Activated gamma-delta T cell treated with anti-CD3 and anti-CD28 coated beads, Interleukin-2, amount 50 U/mL, for 16 hours (primary cell): Measurements from ENCODE around the gene EXD3.

Experiments used
- DNase-seq: peaks from one replicate; pipeline ENCODE4 v3.0.0-alpha.2; 2020; ENCODE audit warnings: low read depth

Gene EXD3

DNA sequence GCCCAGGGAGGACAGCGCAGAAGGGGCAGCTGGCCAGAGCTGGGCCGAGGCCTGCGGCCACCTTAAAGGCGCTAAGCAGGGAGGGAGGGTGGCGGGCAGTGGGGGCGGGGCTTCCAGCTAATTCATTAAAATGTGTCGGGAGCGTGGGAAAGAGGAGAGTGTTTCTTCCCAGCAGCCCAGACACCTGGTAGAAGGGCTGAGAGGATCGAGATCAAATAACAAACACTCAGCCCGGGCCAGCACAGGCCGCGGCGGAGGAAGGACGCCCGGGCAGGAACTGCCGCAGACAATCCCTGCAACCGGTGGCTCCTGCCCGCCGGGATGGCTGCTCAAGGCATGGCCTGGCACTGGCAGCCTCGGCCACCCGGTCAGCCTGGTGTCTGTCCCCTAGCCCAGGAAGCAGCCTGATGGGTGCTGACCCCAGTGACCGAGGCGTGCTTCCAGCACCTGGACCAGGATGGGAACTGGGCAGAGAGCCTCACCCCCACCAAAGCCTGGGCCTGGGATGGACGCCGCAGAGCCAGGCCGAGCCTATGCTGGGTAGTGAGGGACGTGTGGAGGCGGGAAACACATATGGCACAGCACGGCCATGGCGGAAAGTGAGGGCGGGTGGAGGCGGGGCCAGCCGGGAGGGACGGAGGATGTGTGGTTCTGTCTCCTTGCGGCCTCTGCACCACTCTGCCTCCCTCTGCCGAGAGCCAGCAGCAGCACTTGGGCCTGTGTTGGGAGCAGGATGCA, 117.7 kb downstream of the EXD3 start:
- DNase-seq: peak; percentile 53

DNA sequence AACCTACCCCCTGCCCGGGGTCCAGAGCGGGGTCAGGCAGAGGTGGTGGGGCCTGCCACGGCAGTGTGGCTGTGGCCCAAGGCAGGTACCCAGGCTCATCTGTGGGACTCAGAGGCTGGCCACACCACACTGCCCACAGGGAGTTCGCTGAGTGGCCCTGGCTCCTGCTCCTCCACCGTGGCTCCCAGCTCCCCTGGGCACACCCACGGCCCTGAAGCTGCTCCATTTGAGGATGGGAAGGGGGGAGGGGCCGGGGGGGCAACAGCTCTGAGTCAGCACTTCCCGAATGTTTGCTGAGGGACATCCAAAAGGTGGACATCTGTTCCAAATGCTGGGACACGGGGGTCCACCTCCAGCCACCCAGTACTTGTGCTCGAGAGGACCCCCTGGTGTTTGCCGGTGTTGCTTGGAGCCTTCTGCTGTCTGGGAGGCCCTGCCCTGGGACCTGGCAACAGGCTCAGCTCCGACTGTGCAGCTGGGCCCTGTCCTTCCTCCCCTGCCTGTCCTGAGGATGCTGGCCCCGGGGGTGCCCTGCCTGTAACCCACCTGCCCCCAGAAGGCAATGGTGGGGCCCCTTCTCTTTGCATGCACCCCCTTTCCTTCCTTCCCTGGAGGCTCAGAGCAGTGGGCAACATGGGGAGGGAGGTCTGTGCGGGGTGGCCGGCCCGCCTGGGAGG, 118.4 kb downstream of the EXD3 start:
- DNase-seq: no peak

DNA sequence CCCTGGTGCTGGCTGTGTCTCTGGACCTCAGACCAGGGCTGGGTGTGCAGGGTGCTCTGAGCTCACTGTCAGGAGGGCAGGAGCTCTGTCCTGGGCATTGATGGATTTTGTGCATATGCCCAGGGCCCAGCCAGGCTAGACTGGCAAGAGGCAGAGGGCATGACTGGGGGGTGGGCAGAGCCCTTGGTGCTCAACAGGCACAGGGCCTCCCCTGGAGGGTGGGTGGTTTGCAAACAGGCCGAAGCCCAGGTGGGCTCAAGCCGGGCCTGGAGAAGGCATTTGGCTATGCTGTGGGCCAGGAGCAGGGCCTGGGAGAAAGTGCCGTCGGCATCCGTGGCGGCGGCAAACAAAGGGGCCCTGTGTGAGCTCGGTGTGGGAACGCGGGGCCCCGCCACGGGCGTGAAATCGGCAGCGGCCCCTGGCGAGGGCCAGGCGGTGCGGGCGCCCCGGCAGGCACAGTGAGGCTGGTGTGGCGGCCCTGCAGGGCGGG, 119.0 kb downstream of the EXD3 start:
- no peak for DNase-seq

DNA sequence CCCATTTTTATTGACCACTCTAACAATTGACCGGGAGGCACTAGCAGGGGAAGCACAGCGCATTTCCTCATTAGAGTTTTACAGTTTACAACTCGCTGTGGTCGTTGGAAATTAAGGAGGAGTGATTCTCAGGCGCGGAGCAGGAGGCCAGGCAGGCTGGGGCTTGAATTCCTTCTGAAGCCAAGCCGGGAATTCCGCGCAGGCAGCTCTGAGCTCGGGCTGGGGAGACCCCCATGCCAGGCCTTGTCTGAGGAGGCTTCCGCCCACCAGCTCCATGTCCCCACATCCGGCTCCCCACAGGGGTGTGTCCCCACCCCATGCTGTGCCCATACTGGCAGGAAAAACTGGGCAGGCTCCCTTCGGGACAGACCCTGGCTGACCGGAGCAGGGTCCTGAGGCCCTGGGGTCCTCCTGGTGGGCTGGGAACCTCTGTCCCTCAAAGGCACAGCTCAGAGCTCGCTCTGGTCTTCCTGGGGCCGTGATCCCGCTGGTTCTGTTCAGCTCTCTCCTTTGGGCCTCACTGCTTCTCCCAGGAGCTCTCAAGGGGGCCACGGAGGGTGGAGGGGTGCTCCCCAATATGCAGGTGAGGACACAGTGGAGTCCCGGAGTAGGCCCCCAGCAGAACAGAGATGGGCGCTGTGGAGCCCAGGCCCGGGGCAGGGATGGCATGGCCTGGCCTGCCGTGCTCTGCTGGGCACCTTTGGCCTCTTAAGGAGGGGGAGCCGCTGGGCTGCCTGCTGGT, 119.6 kb downstream of the EXD3 start:
- no peak for DNase-seq

DNA sequence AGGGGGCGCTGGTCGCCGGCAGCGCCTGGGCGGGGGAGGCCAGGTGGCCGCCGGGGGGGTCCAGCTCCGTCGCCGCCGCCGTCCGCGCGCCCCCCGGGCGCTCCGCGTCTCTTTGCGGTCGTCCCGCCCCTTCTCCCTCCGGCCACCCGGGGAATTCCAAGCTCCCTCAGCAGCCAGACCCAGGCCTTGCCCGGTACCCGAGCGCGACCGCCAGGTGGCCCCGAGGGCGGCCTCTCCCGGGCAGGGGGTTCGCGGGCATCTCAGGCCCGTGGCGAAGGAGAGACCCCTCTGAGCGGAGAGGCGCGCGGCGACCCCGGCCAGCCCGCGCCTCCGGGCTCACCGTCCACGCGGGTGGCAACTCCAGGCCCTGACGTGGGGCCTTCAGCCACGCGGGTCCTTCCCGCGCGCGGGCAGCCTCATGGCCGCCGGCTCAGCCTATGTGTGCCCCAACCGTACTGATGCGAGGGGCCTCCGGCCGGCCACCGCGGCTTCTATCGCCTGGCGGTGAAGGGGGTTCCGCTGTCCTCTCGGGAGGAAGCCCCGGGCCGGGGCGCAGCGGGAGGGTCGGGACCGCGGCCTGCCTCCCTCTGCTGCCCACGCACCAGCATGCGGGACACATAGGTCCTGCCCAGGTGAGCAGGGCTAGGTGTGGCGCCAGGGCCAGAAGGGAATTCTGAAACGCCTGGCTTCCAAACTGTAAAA, 120.4 kb downstream of the EXD3 start:
- no peak for DNase-seq

DNA sequence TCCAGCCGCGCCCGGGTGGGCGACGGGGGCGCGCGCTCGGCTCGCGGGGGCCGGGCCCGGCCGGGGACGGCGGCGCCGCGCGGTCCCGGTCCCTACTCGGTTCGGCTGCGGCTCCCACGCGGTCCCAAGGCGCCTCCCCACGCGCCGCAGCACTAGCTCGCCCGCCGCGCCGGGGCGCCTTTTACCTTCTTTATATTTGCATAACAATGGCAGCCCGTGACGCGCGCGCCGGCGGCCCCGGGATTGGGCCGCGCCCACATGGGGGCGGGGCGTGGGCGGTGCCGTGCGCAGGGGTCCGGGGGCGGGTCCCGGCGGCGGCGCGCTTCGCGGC, 120.9 kb downstream of the EXD3 start, which contains the start of gene NRARP:
NRARP (minus strand) TSS at position 154 of the 331 bp plus-strand sequence. CDS start 343 bp downstream, outside the sequence.
- peak; percentile 86 for DNase-seq

DNA sequence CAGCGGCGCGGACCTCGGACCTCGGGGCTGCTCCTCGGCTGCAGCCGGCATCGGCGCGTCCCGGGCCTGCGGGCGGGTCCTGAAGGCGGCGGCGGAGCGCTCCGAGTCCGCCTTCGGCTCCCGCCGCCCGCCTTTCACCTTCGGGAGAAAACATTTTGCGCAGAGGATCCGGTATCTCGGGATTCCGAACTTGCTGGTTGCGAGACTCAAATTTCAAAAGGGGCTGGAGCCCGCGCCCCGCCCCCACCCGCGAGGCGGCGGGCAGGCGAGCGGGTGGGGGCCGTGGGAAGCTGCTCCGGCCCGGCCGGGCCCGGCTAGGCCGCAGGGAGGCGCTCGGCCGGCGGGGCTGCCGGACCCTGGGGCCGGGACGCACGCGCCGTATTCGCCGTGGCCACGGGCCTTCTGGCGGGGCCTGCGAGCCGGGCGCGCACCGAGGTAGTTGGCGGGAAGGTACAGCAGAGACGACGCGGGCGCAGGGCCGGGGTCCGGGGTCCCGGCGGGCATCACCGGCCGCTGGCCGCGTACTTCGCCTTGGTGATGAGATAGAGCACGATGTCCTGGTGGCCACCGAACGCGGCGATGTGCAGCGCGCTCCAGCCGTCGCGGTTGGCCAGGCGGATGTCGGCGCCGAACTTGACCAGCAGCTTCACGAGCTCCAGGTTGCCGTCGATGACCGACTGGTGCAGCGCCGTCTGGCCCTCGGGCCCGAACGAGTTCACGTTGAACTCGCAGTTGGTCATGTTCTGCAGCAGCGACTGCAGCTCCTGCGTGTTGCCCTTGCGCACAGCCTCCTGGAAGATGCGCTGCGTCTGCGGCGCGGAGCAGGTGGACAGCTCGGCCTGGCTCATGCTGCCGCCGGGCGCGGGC, 121.6 kb downstream of the EXD3 start:
- DNase-seq: no peak

DNA sequence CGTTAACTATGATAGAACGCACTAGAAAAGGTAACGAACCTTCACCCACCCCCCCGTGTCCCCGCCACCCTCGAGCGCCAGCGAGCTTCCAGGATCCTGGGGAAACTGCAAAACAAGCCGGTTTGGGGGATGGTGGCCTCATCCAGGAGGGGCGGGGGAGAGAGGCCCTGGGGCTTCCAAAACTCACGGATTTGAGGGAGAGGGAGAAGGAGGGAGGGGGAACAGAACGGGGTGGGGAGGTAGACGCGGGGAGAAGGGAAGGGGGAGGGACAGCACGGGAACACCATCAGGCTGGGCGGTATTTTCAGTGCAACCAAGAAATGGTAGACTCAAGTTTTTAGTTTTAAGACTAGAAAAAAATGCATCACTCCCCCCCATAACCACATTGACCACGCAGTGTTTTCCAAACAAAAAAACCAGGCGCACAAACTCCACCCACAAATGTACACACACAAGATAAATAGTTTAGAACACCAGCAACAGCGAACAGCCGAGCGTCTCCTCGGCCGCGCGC, 122.3 kb downstream of the EXD3 start:
- DNase-seq: no peak

DNA sequence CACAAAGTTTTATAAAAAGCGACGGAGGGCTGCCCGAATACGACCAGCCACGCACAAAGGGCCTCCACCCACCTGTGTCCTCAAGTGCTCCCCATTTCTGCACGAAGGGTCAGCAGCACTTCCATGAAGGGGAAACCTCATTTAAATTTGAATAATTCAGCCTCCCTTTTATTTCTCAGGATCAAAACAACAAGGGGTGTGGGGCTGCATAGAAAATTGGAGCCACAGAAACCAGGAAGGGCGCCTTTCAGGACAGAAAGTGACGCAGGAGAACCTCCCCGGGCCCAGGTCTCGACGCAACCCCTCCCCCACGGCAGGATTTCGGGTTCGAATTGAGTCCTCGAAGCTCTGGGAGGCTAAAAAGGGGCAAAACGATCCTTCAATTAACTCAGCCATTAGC, 123.0 kb downstream of the EXD3 start:
- no peak for DNase-seq

DNA sequence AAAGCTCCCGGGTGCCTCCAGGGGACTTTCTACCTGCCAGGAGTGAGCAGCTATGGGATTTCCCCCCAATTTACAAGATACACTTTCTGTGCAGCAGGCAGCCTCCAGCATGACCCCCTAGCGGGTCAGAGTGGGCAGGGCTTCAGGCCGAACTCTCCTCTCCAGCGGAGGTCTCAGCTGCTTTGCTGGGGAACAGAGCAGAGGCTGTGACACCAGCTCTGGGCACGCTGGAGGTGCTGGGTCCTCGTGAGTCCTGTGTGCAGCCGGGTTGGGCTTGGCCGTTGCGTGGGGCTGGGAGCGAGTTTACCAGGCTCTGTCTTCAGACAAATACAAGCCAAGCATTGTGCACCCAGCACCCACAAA, 123.8 kb downstream of the EXD3 start:
- DNase-seq: no peak

DNA sequence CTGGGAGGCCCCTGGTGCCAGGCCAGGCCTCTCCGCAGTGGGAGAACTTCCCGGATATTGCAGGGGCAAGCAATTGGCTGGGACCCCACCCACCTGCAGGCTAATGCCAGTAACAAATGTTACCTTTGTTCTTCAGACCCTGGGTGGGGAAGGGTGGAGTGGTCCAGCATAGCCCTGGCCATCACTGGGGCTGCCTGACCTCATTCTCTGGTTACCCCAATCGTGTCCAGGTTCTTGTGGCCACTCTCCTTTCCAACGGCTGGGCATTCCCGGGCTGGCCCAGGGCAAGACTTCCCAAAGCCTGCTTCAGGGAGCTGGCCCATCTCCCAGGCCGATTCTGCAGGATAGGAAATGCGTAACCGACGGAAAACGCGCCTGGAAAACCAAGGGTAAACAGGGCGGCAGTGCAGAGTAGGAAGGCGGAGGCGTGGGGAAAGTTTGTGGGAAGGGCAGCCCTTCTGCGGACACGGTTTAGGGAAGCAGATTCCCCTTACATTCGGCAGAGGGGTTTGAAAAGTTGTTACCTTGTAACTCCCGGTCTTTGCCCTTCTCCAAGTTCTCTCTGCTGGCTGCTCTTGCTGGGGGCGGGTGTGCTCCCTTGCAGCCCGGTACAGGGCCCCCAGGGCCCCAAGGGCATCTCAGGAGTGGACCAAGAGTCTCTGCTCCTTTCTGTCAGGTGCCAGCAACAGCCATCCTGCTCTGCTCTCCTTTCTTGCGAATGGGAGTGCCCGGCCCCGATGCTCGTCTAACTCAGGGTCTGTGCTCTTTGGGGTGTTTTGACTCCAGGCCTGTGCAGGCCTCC, 124.4 kb downstream of the EXD3 start:
- no peak for DNase-seq

DNA sequence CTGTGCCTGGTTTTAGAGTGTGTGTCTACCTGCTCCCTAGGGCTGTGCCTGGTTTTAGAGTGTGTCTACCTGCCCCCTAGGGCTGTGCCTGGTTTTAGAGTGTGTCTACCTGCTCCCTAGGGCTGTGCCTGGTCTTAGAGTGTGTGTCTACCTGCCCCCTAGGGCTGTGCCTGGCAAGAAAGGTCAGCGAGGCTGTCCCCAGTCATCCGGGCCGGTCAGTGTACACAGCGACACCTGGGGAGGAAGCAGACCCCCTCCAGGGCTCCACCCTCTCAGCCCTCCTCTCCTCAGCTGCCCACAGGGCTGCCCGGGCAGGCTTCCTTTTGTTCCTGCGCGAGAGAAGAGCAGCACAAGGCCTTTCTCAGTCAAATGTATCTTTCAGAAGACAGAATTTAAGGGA, 125.0 kb downstream of the EXD3 start:
- DNase-seq: no peak

DNA sequence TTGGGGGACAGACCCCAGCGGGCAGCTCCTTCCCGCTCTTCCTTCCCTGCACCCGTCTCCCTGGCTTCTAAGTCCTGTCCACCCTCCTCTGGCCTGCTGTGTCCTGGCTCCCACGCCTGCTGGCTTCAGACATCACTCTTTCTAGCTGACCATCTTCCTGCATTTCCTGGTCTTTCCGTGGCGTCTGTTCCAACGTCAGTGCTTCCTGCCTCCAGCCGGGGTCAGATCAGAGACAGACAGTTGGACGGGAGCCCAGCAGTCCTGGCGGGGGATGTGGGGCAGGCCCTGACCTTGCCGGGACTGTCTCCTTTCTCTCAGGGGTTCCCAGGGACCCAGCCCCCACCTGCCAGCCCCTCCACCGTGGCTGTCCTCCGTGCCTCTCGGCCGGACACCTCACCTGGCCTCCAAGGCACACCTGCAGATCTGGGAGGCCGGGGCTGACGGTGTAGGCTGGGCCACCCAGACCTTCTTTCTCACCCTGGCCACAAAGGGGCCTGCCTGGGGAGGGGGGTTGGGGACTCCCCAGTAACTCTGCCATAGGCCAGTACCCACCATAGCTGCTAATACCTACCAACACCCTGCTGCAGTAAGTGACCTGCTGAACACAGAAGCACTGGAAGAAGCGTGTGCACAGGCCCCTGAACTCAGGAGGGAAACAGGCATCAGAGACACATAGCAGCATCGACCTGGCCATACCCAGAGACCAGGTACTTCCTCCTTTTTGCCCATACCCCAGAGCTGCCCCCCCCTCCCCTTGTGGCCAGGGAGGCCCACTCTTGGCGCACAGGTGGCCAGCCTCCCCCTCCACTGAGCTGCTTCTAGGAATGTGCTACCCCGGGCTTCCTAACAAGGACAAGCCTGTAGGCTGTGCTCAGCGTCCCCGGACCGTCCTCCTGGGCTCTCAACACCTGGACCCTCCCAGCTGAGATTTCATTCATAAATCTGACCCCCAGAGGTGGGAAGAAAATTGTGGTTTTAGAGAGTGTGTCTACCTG, 126.0 kb downstream of the EXD3 start:
- DNase-seq: no peak

DNA sequence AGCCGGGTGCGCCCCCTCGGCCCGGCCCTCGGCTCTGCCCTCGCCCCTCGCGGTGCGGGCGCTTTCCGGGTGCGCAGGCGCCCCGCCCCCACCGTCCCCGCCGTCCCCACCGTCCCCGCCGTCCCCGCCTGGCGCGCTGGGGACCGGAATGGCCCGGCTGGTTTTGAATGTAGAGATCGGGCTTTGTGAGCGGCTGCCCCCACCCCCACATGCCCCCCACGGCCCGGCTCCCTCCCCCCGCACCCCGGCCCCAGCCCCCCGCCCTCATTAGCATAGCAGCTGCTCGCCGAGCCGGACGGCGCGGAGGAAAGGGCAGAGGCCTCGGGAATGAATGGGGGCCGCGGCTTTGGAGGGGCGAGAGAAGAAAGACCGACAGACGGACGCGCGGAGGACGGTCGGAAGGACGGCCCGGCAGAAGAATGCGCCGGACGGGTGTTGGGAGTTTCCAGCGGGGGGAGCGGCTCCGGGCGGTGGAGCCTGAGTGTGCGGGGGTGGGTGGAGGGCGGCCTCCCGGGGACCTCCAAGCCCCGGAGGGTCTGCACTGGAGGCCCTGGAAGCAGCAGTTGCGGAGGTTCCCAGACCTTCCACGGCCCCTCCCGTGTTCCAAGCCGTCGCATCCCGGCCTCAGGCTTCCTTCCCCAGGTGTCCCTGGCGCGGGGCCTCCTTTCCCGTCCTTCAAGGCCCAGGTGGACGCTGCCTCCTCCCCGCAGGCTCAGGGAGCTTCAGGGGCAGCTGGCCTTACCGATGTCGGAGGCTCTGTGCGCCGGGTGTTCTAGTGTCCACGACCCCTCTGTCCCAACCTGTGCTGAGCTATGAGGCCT, 126.9 kb downstream of the EXD3 start:
- DNase-seq: no peak

DNA sequence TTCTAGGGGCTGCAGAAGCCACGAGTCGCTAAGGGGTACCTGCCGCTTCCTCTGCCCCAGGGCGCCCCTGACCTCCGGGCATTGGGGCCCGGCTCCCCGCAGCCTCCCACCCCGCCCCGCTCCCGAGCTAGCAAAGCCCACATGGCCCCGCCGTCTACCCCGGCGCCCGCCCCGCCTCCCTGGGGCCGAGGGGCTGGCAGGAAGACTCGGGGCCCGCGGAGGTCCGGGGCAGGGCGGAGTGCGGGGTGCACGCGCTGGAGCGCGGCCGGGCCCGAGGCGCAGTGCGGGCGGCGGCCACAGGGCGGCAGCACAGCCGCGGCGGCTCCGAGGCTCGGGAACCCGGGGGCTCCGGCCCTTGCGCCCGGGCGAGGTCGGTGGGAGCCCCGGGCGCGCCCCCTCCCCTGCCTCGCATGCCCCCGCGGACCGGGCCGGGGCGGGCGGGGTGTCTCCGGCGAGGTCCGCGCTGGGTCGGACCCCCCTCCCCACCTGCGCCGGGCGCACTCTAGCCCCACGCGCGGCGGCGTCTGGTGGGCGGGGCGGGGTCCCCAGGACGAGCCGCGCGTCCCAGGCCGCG, 127.6 kb downstream of the EXD3 start:
- DNase-seq: peak; percentile 25

DNA sequence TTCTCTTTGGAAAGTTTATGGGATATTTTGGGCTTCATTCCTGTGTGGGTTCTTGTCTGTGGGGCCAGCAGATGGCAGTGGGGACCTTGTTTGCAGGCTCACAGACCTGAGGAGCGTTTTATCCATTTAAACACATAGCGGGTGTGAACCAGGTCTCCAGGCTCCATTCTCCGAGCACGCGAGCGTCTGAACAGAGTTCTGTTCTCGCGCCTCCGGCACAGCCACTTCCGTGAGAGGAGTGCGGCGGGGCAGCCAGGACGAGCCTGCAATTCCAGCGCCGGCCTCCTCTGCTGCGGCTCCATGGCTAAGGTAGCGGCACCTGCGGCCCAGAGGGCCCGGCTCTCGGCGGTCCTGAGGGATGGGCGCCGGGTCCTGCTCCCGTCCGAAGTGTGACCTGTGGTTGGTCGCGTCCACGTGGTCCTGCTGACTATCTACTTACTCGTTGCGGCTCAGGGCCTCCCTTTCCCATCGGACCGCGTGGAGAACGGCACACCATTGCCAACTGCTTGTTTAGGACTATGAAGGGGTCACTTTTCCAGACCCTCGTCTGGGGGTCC, 128.2 kb downstream of the EXD3 start:
- no peak for DNase-seq

DNA sequence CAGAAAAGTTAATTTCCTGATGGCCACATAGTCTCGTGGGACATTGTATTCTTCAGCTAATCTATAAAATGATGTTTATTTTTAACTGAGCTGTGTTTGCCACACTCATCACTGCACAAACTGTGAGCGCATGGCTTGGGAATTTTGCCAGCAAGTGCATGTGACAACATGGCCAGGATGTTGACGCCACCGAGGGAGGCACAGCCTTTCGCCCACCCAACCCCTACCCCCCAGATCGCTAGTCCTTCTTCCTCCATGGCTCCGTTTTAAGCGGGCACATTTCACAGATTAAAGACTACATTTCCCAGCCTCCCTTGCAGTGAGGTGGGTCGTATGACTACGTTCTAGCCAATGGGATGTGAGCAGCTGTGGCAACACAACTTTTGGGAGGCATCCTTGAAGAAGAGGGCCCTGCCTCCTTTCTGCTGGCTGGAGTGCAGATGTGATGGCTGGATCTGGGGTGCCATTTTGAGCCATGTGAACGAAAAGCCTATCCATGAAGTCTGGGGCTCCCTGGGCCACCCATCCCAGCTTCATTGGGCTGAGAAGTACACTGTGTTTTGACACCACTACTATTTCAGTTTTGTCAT, 128.8 kb downstream of the EXD3 start:
- DNase-seq: no peak
